HS-5 (cell line): Measurements from ENCODE around the gene LYST.
"Not testable (repeated sequence)": the region's sequence is repeated elsewhere in the genome, so short reads cannot be mapped to it uniquely, and the experiment has no call there.

Experiments used
- DNase-seq: peaks from one replicate; pipeline ENCODE4 v3.0.0-alpha.2; 2012; ENCODE audit warnings: low read depth

Gene LYST

GRCh38 chr1:235821361-235821981 is 45.2 kb downstream of the LYST start:
- DNase-seq: no peak

- DNase-seq: no peak
Measured at GRCh38 chr1:235820061-235820460, 46.6 kb downstream of the LYST start.

GRCh38 chr1:235818632-235819136 is 48.0 kb downstream of the LYST start:
- no peak for DNase-seq

- DNase-seq: no peak
Measured at GRCh38 chr1:235817101-235817728, 49.5 kb downstream of the LYST start.

GRCh38 chr1:235809688-235810397 is 56.9 kb downstream of the LYST start:
- DNase-seq: no peak

GRCh38 chr1:235808223-235808622 is 58.5 kb downstream of the LYST start:
- no peak for DNase-seq

GRCh38 chr1:235806123-235806522 is 60.6 kb downstream of the LYST start:
- DNase-seq: no peak

GRCh38 chr1:235802573-235803346 is 63.9 kb downstream of the LYST start:
- no peak for DNase-seq

GRCh38 chr1:235799264-235799663 is 67.4 kb downstream of the LYST start:
- no peak for DNase-seq

- DNase-seq: no peak
Measured at GRCh38 chr1:235791532-235792060, 75.1 kb downstream of the LYST start.

- no peak for DNase-seq
Measured at GRCh38 chr1:235790123-235790522, 76.6 kb downstream of the LYST start.

- not testable (repeated sequence) for DNase-seq
Measured at GRCh38 chr1:235786227-235786898, 80.3 kb downstream of the LYST start.

GRCh38 chr1:235784950-235785349 is 81.8 kb downstream of the LYST start:
- no peak for DNase-seq

- DNase-seq: peak; percentile 43
Measured at GRCh38 chr1:235783148-235783776, 83.4 kb downstream of the LYST start.

- peak; percentile 19 for DNase-seq
Measured at GRCh38 chr1:235782601-235783000, 84.1 kb downstream of the LYST start.

GRCh38 chr1:235781807-235782206 is 84.9 kb downstream of the LYST start:
- no peak for DNase-seq

GRCh38 chr1:235779770-235780169 is 86.9 kb downstream of the LYST start:
- no peak for DNase-seq

- DNase-seq: peak; percentile 5
Measured at GRCh38 chr1:235776396-235776795, 90.3 kb downstream of the LYST start.

GRCh38 chr1:235775246-235775860 is 91.4 kb downstream of the LYST start:
- DNase-seq: no peak

- no peak for DNase-seq
Measured at GRCh38 chr1:235767795-235768194, 98.9 kb downstream of the LYST start.
